MM.1S (cell line): ENCODE results near the gene PLEKHG5.

Experiments used
- CTCF ChIP-seq: fragments of 300-600 bp; sonication (generic); IDR thresholded peaks from 2 replicates; pipeline ENCODE4 v1.5.1; 2016; ENCODE audit warnings: antibody characterized with exemption, low read length, mixed read lengths
- EZH2 ChIP-seq: fragments of 300-600 bp; sonication (generic); optimal IDR thresholded peaks from 2 replicates; pipeline ENCODE3; 2017; ENCODE audit warnings: low read depth, mild to moderate bottlenecking, antibody characterized with exemption, low read length, mixed read lengths
- EZH2phosphoT487 ChIP-seq: fragments of 300-600 bp; sonication (generic); IDR thresholded peaks from 2 replicates; pipeline ENCODE4 v1.6.1; 2018; ENCODE audit warnings: antibody characterized with exemption, low read length

- TF ChIP-seq EZH2phosphoT487: no peak
- TF ChIP-seq CTCF: no peak
- TF ChIP-seq EZH2: no peak
Measured at GRCh38 chr1:6474815-6475282, 16.6 kb downstream of the PLEKHG5 start.
